Rectal smooth muscle tissue (tissue), 1 donor: Measurements from ENCODE around the gene ESM1.
"Not testable (repeated sequence)": the region's sequence is repeated elsewhere in the genome, so short reads cannot be mapped to it uniquely, and the experiment has no call there.

Source experiments
- H3K27ac ChIP-seq: one replicate; pipeline ENCODE4 v1.7.0; 2013; ENCODE audit warnings: low read depth, low read length, inconsistent platforms
- H3K27me3 ChIP-seq: one replicate; pipeline ENCODE4 v1.7.0; 2013; ENCODE audit warnings: low read length; ENCODE audit not compliant: control insufficient read depth, insufficient read depth
- H3K36me3 ChIP-seq: one replicate; pipeline ENCODE4 v1.7.0; 2013; ENCODE audit warnings: low read length; ENCODE audit not compliant: control insufficient read depth, insufficient read depth
- H3K4me1 ChIP-seq: one replicate; pipeline ENCODE4 v1.7.0; 2013; ENCODE audit warnings: low read length; ENCODE audit not compliant: control insufficient read depth, insufficient read depth
- H3K4me3 ChIP-seq: one replicate; pipeline ENCODE4 v1.7.0; 2013; ENCODE audit warnings: low read length
- H3K9ac ChIP-seq: one replicate; pipeline ENCODE4 v1.7.0; 2013; ENCODE audit warnings: low read length

Gene ESM1

GRCh38 chr5:54985301-54986268, at the start of gene ESM1:
Gene ESM1, minus strand, starts transcription at chr5:54985593. Its CDS starts 76 bp downstream, at chr5:54985517.
- Histone ChIP-seq H3K36me3 (no peaks in the 10 kb centered on the region), H3K27ac (no peak within 1 kb of the TSS), H3K27me3 (no peaks in the 10 kb centered on the region), H3K9ac (no peak within 1 kb of the TSS), H3K4me3 (no peak within 1 kb of the TSS), H3K4me1 (no peaks in the 10 kb centered on the region)

- no peaks in the 10 kb centered on the region for H3K27me3 ChIP-seq
- H3K27ac ChIP-seq = no peak overlapping the region
- H3K36me3 ChIP-seq = no peaks in the 10 kb centered on the region
- no peak overlapping the region for H3K4me3 ChIP-seq
- H3K9ac ChIP-seq = no peak overlapping the region
- H3K4me1 ChIP-seq = no peaks in the 10 kb centered on the region
Measured at GRCh38 chr5:55033568-55033967, 48.2 kb upstream of the ESM1 start.

- no peaks in the 10 kb centered on the region for H3K36me3 ChIP-seq
- no peak overlapping the region for H3K4me3 ChIP-seq
- no peak overlapping the region for H3K27ac ChIP-seq
- H3K9ac ChIP-seq = no peak overlapping the region
- H3K27me3 ChIP-seq = no peaks in the 10 kb centered on the region
- no peaks in the 10 kb centered on the region for H3K4me1 ChIP-seq
Measured at GRCh38 chr5:55031492-55031891, 46.1 kb upstream of the ESM1 start.

GRCh38 chr5:55030676-55031369, 45.4 kb upstream of the ESM1 start:
- Histone ChIP-seq H3K27ac (no peak overlapping the region), H3K36me3 (no peaks in the 10 kb centered on the region), H3K4me1 (no peaks in the 10 kb centered on the region), H3K4me3 (no peak overlapping the region), H3K9ac (no peak overlapping the region), H3K27me3 (no peaks in the 10 kb centered on the region)

GRCh38 chr5:55030220-55030619, 44.8 kb upstream of the ESM1 start:
- Histone ChIP-seq H3K36me3 (no peaks in the 10 kb centered on the region), H3K27me3 (no peaks in the 10 kb centered on the region), H3K9ac (no peak overlapping the region), H3K27ac (no peak overlapping the region), H3K4me3 (no peak overlapping the region), H3K4me1 (no peaks in the 10 kb centered on the region)

- Histone ChIP-seq H3K27me3 (no peaks in the 10 kb centered on the region), H3K27ac (no peak overlapping the region), H3K36me3 (no peaks in the 10 kb centered on the region)
Measured at GRCh38 chr5:55027595-55027994, 42.2 kb upstream of the ESM1 start.

GRCh38 chr5:55022450-55022849, 37.1 kb upstream of the ESM1 start:
- no peaks in the 10 kb centered on the region for H3K27me3 ChIP-seq
- no peak overlapping the region for H3K9ac ChIP-seq
- no peaks in the 10 kb centered on the region for H3K36me3 ChIP-seq
- no peak overlapping the region for H3K27ac ChIP-seq
- H3K4me3 ChIP-seq = no peak overlapping the region
- no peaks in the 10 kb centered on the region for H3K4me1 ChIP-seq

More at GRCh38 chr5:55027595-55027994, 42.2 kb upstream of the ESM1 start:
- H3K4me3 ChIP-seq = no peak overlapping the region
- no peaks in the 10 kb centered on the region for H3K4me1 ChIP-seq
- H3K9ac ChIP-seq = no peak overlapping the region

GRCh38 chr5:55021821-55022220, 36.4 kb upstream of the ESM1 start:
- Histone ChIP-seq H3K27ac (no peak overlapping the region), H3K36me3 (no peaks in the 10 kb centered on the region), H3K9ac (no peak overlapping the region), H3K4me1 (no peaks in the 10 kb centered on the region), H3K4me3 (no peak overlapping the region), H3K27me3 (no peaks in the 10 kb centered on the region)

- H3K36me3 ChIP-seq = no peaks in the 10 kb centered on the region
- H3K4me1 ChIP-seq = no peaks in the 10 kb centered on the region
- no peak overlapping the region for H3K9ac ChIP-seq
- no peak overlapping the region for H3K27ac ChIP-seq
- no peaks in the 10 kb centered on the region for H3K27me3 ChIP-seq
- no peak overlapping the region for H3K4me3 ChIP-seq
Measured at GRCh38 chr5:55021410-55021809, 36.0 kb upstream of the ESM1 start.

- not testable (repeated sequence) for H3K27me3 ChIP-seq, H3K4me1 ChIP-seq, H3K27ac ChIP-seq, H3K36me3 ChIP-seq, H3K9ac ChIP-seq, H3K4me3 ChIP-seq
Measured at GRCh38 chr5:55010149-55010548, 24.8 kb upstream of the ESM1 start.

GRCh38 chr5:55004729-55005128, 19.3 kb upstream of the ESM1 start:
- no peak overlapping the region for H3K4me3 ChIP-seq
- H3K27ac ChIP-seq = no peak overlapping the region
- H3K27me3 ChIP-seq = no peaks in the 10 kb centered on the region
- H3K9ac ChIP-seq = no peak overlapping the region
- H3K36me3 ChIP-seq = no peaks in the 10 kb centered on the region
- H3K4me1 ChIP-seq = no peaks in the 10 kb centered on the region

- Histone ChIP-seq H3K27me3 (no peaks in the 10 kb centered on the region), H3K4me1 (no peaks in the 10 kb centered on the region), H3K36me3 (no peaks in the 10 kb centered on the region), H3K9ac (no peak overlapping the region), H3K27ac (no peak overlapping the region), H3K4me3 (no peak overlapping the region)
Measured at GRCh38 chr5:55003432-55004065, 18.2 kb upstream of the ESM1 start.
